HepG2 (cell line): ENCODE results near the gene TDRD3. TPM values are rescaled to one million over a fixed set of nuclear protein-coding genes. Genes with fewer than 3 reads are reported as not detected.
A peak's percentile ranks its signal among the peaks of the same experiment; 100 is the strongest.

Experiments
- ATAC-seq: fragments of 200-7000 bp; cut with Tn5 transposase; 3 replicates; pipeline ENCODE4 v1.9.1; 2020; ENCODE audit warnings: mild to moderate bottlenecking, moderate library complexity
- BruUV-seq: library from RNA; stranded (reverse); fragments of 400-500 nt; replicated peaks from 2 replicates; lab custom pipeline; 2021; lab: Mats Ljungman, UMichigan
- CTCF ChIA-PET: fragments of 300-600 bp; formaldehyde crosslinking; extraction: SDS; loops from one replicate; lab custom pipeline; 2021; ENCODE audit warnings: low total read pairs, inconsistent platforms, low intra/inter-chr PET ratio; lab: Yijun Ruan, JAX
- POLR2A ChIA-PET: fragments of 350-600 bp; sonication (Branson Sonifier 250); formaldehyde crosslinking; loops from one replicate; lab custom pipeline; 2020; ENCODE audit warnings: antibody characterized with exemption, inconsistent platforms; lab: Yijun Ruan, JAX
- DNase-seq: peaks from one replicate; pipeline ENCODE4 v3.0.0-alpha.2; 2015; ENCODE audit warnings: low spot score
- FAIRE-seq: peaks from 3 replicates; lab custom pipeline; 2011; peaks lifted over from hg19 to GRCh38; lab: Jason Lieb, UNC
- H2AFZ ChIP-seq: one replicate; pipeline ENCODE4 v1.6.1; 2011; ENCODE audit warnings: low read length, inconsistent platforms
- H3K27ac ChIP-seq: fragments of 300-600 bp; 3 replicates; pipeline ENCODE4 v1.8.0; 2011; ENCODE audit warnings: mixed run types, mild to moderate bottlenecking, mixed read lengths, low read length, inconsistent platforms; ENCODE audit not compliant: insufficient read depth; ENCODE audit errors: extremely low read length
- H3K27me3 ChIP-seq, 2 experiments: fragments of 200-600 bp in 1 of 2; 2 replicates in 1 of 2; 3 replicates in 1 of 2; pipeline versions ENCODE4 v1.6.0 to v1.8.0; 2011; ENCODE audit warnings: low read length in 2 of 2, mild to moderate bottlenecking in 2 of 2, moderate library complexity in 2 of 2, inconsistent platforms in 1 of 2; ENCODE audit not compliant: insufficient read depth in 2 of 2, control insufficient read depth in 1 of 2
- H3K36me3 ChIP-seq, 2 experiments: fragments of 200-600 bp in 1 of 2; replicated peaks in 1 of 2; 2 replicates in 1 of 2; 3 replicates in 1 of 2; pipeline versions ENCODE4 v1.5.1 to v1.8.0; 2011; ENCODE audit warnings: low read length in 2 of 2, inconsistent platforms in 1 of 2; ENCODE audit not compliant: insufficient read depth in 2 of 2, control insufficient read depth in 1 of 2
- H3K4me1 ChIP-seq: 2 replicates; pipeline ENCODE4 v1.5.1; 2012; ENCODE audit warnings: low read length, inconsistent platforms; ENCODE audit not compliant: insufficient read depth
- H3K4me2 ChIP-seq: 2 replicates; pipeline ENCODE4 v1.6.0; 2011; ENCODE audit warnings: low read depth, low read length, inconsistent platforms
- H3K4me3 ChIP-seq, 3 experiments: fragments of 200-600 bp in 1 of 3; sonication (generic), shearing (Covaris generic) in 1 of 3; replicated peaks in 1 of 3; 2 replicates each; pipeline ENCODE4 v1.5.1; 2011 to 2016; ENCODE audit warnings: low read length in 3 of 3, inconsistent platforms in 2 of 3, low read depth in 2 of 3, mild to moderate bottlenecking in 2 of 3, control low read depth in 1 of 3, mixed read lengths in 1 of 3; ENCODE audit not compliant: insufficient read depth in 1 of 3
- H3K79me2 ChIP-seq: one replicate; pipeline ENCODE4 v1.6.1; 2011; ENCODE audit warnings: low read length, inconsistent platforms; ENCODE audit not compliant: insufficient read depth
- H3K9ac ChIP-seq: 2 replicates; pipeline ENCODE4 v1.6.0; 2011; ENCODE audit warnings: mild to moderate bottlenecking, low read depth, low read length, inconsistent platforms; ENCODE audit not compliant: insufficient read depth
- H3K9me3 ChIP-seq: 2 replicates; pipeline ENCODE4 v1.5.1; 2012; ENCODE audit warnings: mild to moderate bottlenecking, low read length
- H4K20me1 ChIP-seq: 2 replicates; pipeline ENCODE4 v1.6.0; 2011; ENCODE audit warnings: inconsistent platforms, mild to moderate bottlenecking, low read length, moderate library complexity; ENCODE audit not compliant: insufficient read depth
- KDM1A ChIP-seq: IDR thresholded peaks from 2 replicates; pipeline ENCODE4 v1.6.1; 2016; ENCODE audit warnings: missing compliant biosample characterization
- NR2F6 ChIP-seq, 2 experiments: IDR thresholded peaks; 2 replicates each; pipeline ENCODE4 v1.6.1; 2016; ENCODE audit warnings: antibody characterized with exemption in 1 of 2, mild to moderate bottlenecking in 1 of 2
- POLR2AphosphoS5 ChIP-seq: IDR thresholded peaks from 2 replicates; pipeline ENCODE4 v1.6.1; 2012; ENCODE audit warnings: low read depth, low read length
- ZNF629 ChIP-seq: sonication (generic); formaldehyde crosslinking; conservative IDR thresholded peaks from 2 replicates; pipeline ENCODE4 v1.5.0; 2020; ENCODE audit warnings: missing genetic modification reagents
- WGBS: methylation state at CpG from one replicate; pipeline ENCODE4 v1.1.6; 2017; ENCODE audit warnings: low lambda C conversion rate; 5-methylcytosine and 5-hydroxymethylcytosine counted together
- in situ Hi-C: cut with HindIII; loops from 2 replicates; pipeline ENCODE4 v1.10.0; 2017; ENCODE audit warnings: low pct_unique_long_range_greater_than_20kb; ENCODE audit not compliant: extremely low pct_ligation_motif_present
- intact Hi-C: fragments of 100-400 bp; cut with micrococcal nuclease; formaldehyde crosslinking; loops from one replicate; pipeline ENCODE4 v1.10.0; 2022; ENCODE audit not compliant: unreplicated experiment
- polyA plus RNA-seq, 8 experiments: library from polyadenylated mRNA; depleted of rRNA in 3 of 8; stranded (reverse) in 7 of 8; unstranded in 1 of 8; fragments of >200 nt; fragmentation: Illumina TruSeq in 4 of 8; extraction: Trizol in 4 of 8; gene quantifications; 2 replicates each; pipeline versions ENCODE4 v1.2.1 to v1.2.3, GENCODE V29; 2011 to 2016; ENCODE audit warnings: low read depth in 4 of 8, missing spikeins in 1 of 8, mixed read lengths in 1 of 8; ENCODE audit not compliant: insufficient read depth in 1 of 8
- total RNA-seq, 5 experiments: library from RNA; depleted of rRNA; stranded (reverse); fragments of >200 nt; fragmentation: Illumina TruSeq; extraction: Trizol; gene quantifications; 2 replicates each; pipeline ENCODE4 v1.2.3, GENCODE V29; 2016; ENCODE audit warnings: low read depth in 1 of 5
- TF ChIP-seq, protein P1 (sequence below): sonication (generic); formaldehyde crosslinking; IDR thresholded peaks from 2 replicates; pipeline ENCODE4 v1.4.0; 2020; ENCODE audit warnings: missing genetic modification reagents

TDRD3 gene
- total and polyA plus RNA-seq, 2 of the 13 experiments (the other 11 are each of a cell fraction or from before 2014, with no cell fraction given): 4.7 to 11.8 TPM

DNA sequence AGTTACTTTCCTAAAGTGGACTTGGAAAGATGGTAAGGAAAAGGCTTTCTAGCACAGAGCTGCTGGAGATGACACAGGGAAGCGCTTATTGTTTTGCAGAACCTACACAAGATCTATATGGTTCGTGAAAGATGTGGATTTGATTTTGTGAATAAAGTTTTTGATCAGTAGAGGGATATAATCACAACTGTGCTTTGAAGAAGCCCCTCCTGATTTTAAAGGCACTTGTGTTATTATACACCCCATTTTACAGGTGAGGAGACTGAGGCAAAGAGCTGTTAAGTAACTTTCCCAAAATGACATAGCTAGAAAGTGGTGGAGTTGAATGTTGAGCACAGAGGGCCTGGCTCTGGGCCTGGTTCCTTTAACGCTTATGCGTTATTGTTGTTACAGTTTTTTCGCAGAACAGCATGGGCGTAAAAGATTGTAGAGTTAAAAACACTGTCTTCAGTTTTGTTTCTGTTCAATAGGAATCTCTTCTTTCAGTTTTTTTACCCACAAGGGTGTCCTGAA, 1.4 kb downstream of the TDRD3 start:
- H3K27me3 ChIP-seq: no peaks in the 10 kb centered on the region; a peak in 1 of 5 replicates
- peak overlapping the region; percentile 90 for H3K9ac ChIP-seq
- intact Hi-C loops (loop anchor here (5.0 kb wide), 1 partner anchor 236 kb away; the partner anchor contains the start of gene DIAPH3), in situ Hi-C loops (loop anchor here (5.0 kb wide), 1 partner anchor 236 kb away; the partner anchor contains the start of gene DIAPH3)
- H2AFZ ChIP-seq: peak overlapping the region; percentile 22
- H3K9me3 ChIP-seq: no peaks in the 10 kb centered on the region
- H3K27ac ChIP-seq: peak overlapping the region; percentile 99
- DNase-seq (no peak), ATAC-seq (no peak), FAIRE-seq (no peak)
- ChIA-PET CTCF (no interaction called here), POLR2A (interaction anchor here (0.9 kb wide), 1 partner anchor 11 kb away, joined by 3 read pairs; no protein-coding TSS in a partner anchor)
- no TSS peak for BruUV-seq
- H3K79me2 ChIP-seq: peaks cover 34% of the 10 kb centered on the region
- 0 out of 2 replicates have a peak, but pooled peaks have one; percentile 38 for TF ChIP-seq KDM1A (CRISPR knock-in tag)
- TF ChIP-seq, protein P1, sequence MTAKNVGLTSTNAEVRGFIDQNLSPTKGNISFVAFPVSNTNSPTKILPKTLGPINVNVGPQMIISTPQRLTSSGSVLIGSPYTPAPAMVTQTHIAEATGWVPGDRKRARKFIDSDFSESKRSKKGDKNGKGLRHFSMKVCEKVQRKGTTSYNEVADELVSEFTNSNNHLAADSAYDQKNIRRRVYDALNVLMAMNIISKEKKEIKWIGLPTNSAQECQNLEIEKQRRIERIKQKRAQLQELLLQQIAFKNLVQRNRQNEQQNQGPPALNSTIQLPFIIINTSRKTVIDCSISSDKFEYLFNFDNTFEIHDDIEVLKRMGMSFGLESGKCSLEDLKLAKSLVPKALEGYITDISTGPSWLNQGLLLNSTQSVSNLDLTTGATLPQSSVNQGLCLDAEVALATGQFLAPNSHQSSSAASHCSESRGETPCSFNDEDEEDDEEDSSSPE (CRISPR knock-in tag): no peak
- no peak for TF ChIP-seq NR2F6 (IDR thresholded peaks at IDR 0.05)
- TF ChIP-seq NR2F6 (CRISPR knock-in tag; IDR thresholded peaks at IDR 0.05): no peak
- peak; percentile 97 for TF ChIP-seq ZNF629
- 0 out of 2 replicates have a peak, but pooled peaks have one; percentile 11 for TF ChIP-seq POLR2AphosphoS5
- no peaks in the 10 kb centered on the region for H3K36me3 ChIP-seq
- H3K4me3 ChIP-seq: peak overlapping the region; percentile 82 to 91 (median 87)
- peaks cover 30% of the 10 kb centered on the region for H3K4me1 ChIP-seq
- 61% methylated on average over 6 of the region's 6 CpGs for WGBS
- H3K4me2 ChIP-seq: peak overlapping the region; percentile 67
- no peaks in the 10 kb centered on the region for H4K20me1 ChIP-seq
